NCI-H2029 treated with DMSO at 0.1 percent for 48 hours (cell line): Measurements from ENCODE around the gene ITGA6.

Experiments used
- DNase-seq: peaks from one replicate; lab custom pipeline; 2025; lab: John Stamatoyannopoulos, UW

Gene ITGA6

GRCh38 chr2:172416447-172417058 lies 10.8 kb upstream of the ITGA6 start:
- DNase-seq, result no peak

- DNase-seq, result no peak
Measured at GRCh38 chr2:172420216-172420615, 7.2 kb upstream of the ITGA6 start.

GRCh38 chr2:172423160-172423559 lies 4.2 kb upstream of the ITGA6 start:
- DNase-seq, result no peak

- no peak for DNase-seq
Measured at GRCh38 chr2:172425336-172425735, 2.0 kb upstream of the ITGA6 start.

- no peak for DNase-seq
Measured at GRCh38 chr2:172426635-172427255, 641 bp upstream of the ITGA6 start.

- DNase-seq, result no peak
Measured at GRCh38 chr2:172427990-172428831, 825 bp downstream of the ITGA6 start.

GRCh38 chr2:172428832-172429210 lies 1.4 kb downstream of the ITGA6 start:
- DNase-seq, result no peak

GRCh38 chr2:172429301-172429968 lies 2.0 kb downstream of the ITGA6 start:
- no peak for DNase-seq

GRCh38 chr2:172430027-172430426 lies 2.6 kb downstream of the ITGA6 start:
- no peak for DNase-seq

- DNase-seq, result no peak
Measured at GRCh38 chr2:172430678-172431077, 3.3 kb downstream of the ITGA6 start.

- peak; percentile 15 for DNase-seq
Measured at GRCh38 chr2:172431463-172431862, 4.1 kb downstream of the ITGA6 start.

GRCh38 chr2:172431993-172432392 lies 4.6 kb downstream of the ITGA6 start:
- no peak for DNase-seq

GRCh38 chr2:172433144-172433543 lies 5.8 kb downstream of the ITGA6 start:
- DNase-seq, result no peak

- peak; percentile 35 for DNase-seq
Measured at GRCh38 chr2:172434821-172435605, 7.6 kb downstream of the ITGA6 start.

GRCh38 chr2:172435606-172435911 lies 8.2 kb downstream of the ITGA6 start:
- no peak for DNase-seq

- DNase-seq, result no peak
Measured at GRCh38 chr2:172436889-172437288, 9.5 kb downstream of the ITGA6 start.

GRCh38 chr2:172437419-172438341 lies 10.3 kb downstream of the ITGA6 start:
- no peak for DNase-seq

GRCh38 chr2:172438741-172439508 lies 11.5 kb downstream of the ITGA6 start:
- DNase-seq, result no peak

- DNase-seq, result no peak
Measured at GRCh38 chr2:172439509-172439860, 12.1 kb downstream of the ITGA6 start.

GRCh38 chr2:172439911-172440310 lies 12.5 kb downstream of the ITGA6 start:
- no peak for DNase-seq
